HG02798 (cell line): ENCODE data around the gene TMPRSS13.
"Not testable (repeated sequence)": the region's sequence is repeated elsewhere in the genome, so short reads cannot be mapped to it uniquely, and the experiment has no call there.

Source experiments
- ATAC-seq: cut with Tn5 transposase; IDR thresholded peaks from one replicate; pipeline ENCODE4 v1.9.1; 2021; ENCODE audit warnings: mild to moderate bottlenecking; ENCODE audit not compliant: unreplicated experiment, poor library complexity

TMPRSS13 gene

GRCh38 chr11:117950993-117951961 is 22.1 kb upstream of the TMPRSS13 start:
- no peak for ATAC-seq

GRCh38 chr11:117950301-117950700 is 21.1 kb upstream of the TMPRSS13 start:
- no peak for ATAC-seq

GRCh38 chr11:117949062-117949461 is 19.9 kb upstream of the TMPRSS13 start:
- no peak for ATAC-seq

- not testable (repeated sequence) for ATAC-seq
These were observed 19.3 kb upstream of the TMPRSS13 start for GRCh38 chr11:117948466-117948865.

- not testable (repeated sequence) for ATAC-seq
These were observed 18.5 kb upstream of the TMPRSS13 start for GRCh38 chr11:117947751-117948150.

- ATAC-seq, result peak; percentile 53
These were observed 17.8 kb upstream of the TMPRSS13 start for GRCh38 chr11:117946842-117947526.

- ATAC-seq, result no peak
These were observed 17.1 kb upstream of the TMPRSS13 start for GRCh38 chr11:117946156-117946841.

- no peak for ATAC-seq
These were observed 16.0 kb upstream of the TMPRSS13 start for GRCh38 chr11:117945047-117945810.

GRCh38 chr11:117944554-117944953 is 15.4 kb upstream of the TMPRSS13 start:
- no peak for ATAC-seq

GRCh38 chr11:117941976-117942654 is 12.9 kb upstream of the TMPRSS13 start:
- ATAC-seq, result no peak

- ATAC-seq, result no peak
These were observed 12.0 kb upstream of the TMPRSS13 start for GRCh38 chr11:117941163-117941707.

- ATAC-seq, result no peak
These were observed 11.5 kb upstream of the TMPRSS13 start for GRCh38 chr11:117940736-117941135.

GRCh38 chr11:117936973-117937372 is 7.8 kb upstream of the TMPRSS13 start:
- ATAC-seq, result no peak

- no peak for ATAC-seq
These were observed 5.5 kb upstream of the TMPRSS13 start for GRCh38 chr11:117934526-117935307.

GRCh38 chr11:117933930-117934329 is 4.7 kb upstream of the TMPRSS13 start:
- no peak for ATAC-seq

- no peak for ATAC-seq
These were observed 4.3 kb upstream of the TMPRSS13 start for GRCh38 chr11:117933475-117933874.

GRCh38 chr11:117932947-117933346 is 3.7 kb upstream of the TMPRSS13 start:
- no peak for ATAC-seq

GRCh38 chr11:117932426-117932825 is 3.2 kb upstream of the TMPRSS13 start:
- no peak for ATAC-seq
